GM12878 (cell line): Measurements from ENCODE around the gene TMEM97. TPM values are rescaled to one million over a fixed set of nuclear protein-coding genes. Genes with fewer than 3 reads are reported as not detected.

Experiments used
- BACH1 ChIP-seq: fragments of 450-650 bp; IDR thresholded peaks from 2 replicates; pipeline ENCODE4 v1.6.1; 2017; ENCODE audit warnings: mild to moderate bottlenecking, borderline replicate concordance
- CHD2 ChIP-seq: IDR thresholded peaks from 2 replicates; pipeline ENCODE4 v1.6.1; 2011; ENCODE audit warnings: low read depth, low read length, improper control_type of control experiment, borderline replicate concordance
- CREB1 ChIP-seq: IDR thresholded peaks from 2 replicates; pipeline ENCODE4 v1.6.1; 2012; ENCODE audit warnings: low read depth, mild to moderate bottlenecking, inconsistent platforms
- E2F8 ChIP-seq: fragments of 450-650 bp; IDR thresholded peaks from 2 replicates; pipeline ENCODE4 v1.6.1; 2018; ENCODE audit warnings: mild to moderate bottlenecking, low read depth, moderate library complexity; ENCODE audit not compliant: partially characterized antibody
- E4F1 ChIP-seq: fragments of 450-650 bp; IDR thresholded peaks from 2 replicates; pipeline ENCODE4 v1.6.1; 2018; ENCODE audit warnings: borderline replicate concordance, mild to moderate bottlenecking; ENCODE audit not compliant: partially characterized antibody
- EGR1 ChIP-seq, 2 experiments: IDR thresholded peaks; 1 replicate in 1 of 2; 2 replicates in 1 of 2; pipeline ENCODE4 v1.6.1; 2011 to 2012; ENCODE audit warnings: low read depth in 2 of 2, low read length in 2 of 2, borderline replicate concordance in 1 of 2, mild to moderate bottlenecking in 1 of 2, moderate library complexity in 1 of 2
- EP300 ChIP-seq, 2 experiments: fragments of 150-350 bp in 1 of 2; IDR thresholded peaks; 2 replicates each; pipeline ENCODE4 v1.6.1; 2011 to 2012; ENCODE audit warnings: low read depth in 2 of 2, low read length in 2 of 2, borderline replicate concordance in 1 of 2, improper control_type of control experiment in 1 of 2, inconsistent platforms in 1 of 2; ENCODE audit not compliant: control insufficient read depth in 1 of 2
- FOS ChIP-seq: IDR thresholded peaks from 3 replicates; pipeline ENCODE4 v1.6.1; 2011; ENCODE audit warnings: borderline replicate concordance; ENCODE audit not compliant: insufficient read length; ENCODE audit errors: extremely low read depth
- IRF5 ChIP-seq: fragments of 450-650 bp; IDR thresholded peaks from 2 replicates; pipeline ENCODE4 v1.6.1; 2017; ENCODE audit warnings: borderline replicate concordance
- JUNB ChIP-seq: IDR thresholded peaks from 2 replicates; pipeline ENCODE4 v1.6.1; 2016; ENCODE audit warnings: antibody characterized with exemption, mild to moderate bottlenecking
- KAT2A ChIP-seq: conservative IDR thresholded peaks from 2 replicates; pipeline ENCODE4 v1.6.1; 2011; ENCODE audit warnings: low read depth, low read length; ENCODE audit not compliant: control insufficient read depth
- LARP7 ChIP-seq: fragments of 450-650 bp; IDR thresholded peaks from 2 replicates; pipeline ENCODE4 v1.6.1; 2017; ENCODE audit warnings: mild to moderate bottlenecking
- NBN ChIP-seq: fragments of 450-650 bp; IDR thresholded peaks from 2 replicates; pipeline ENCODE4 v1.6.1; 2016
- PKNOX1 ChIP-seq: fragments of 450-650 bp; IDR thresholded peaks from 2 replicates; pipeline ENCODE4 v1.6.1; 2016; ENCODE audit warnings: mild to moderate bottlenecking
- POLR2A ChIP-seq: IDR thresholded peaks from 2 replicates; pipeline ENCODE4 v1.6.1; 2011; ENCODE audit warnings: low read depth, mild to moderate bottlenecking, low read length
- POLR2AphosphoS5 ChIP-seq: IDR thresholded peaks from 2 replicates; pipeline ENCODE4 v1.6.1; 2011; ENCODE audit warnings: mild to moderate bottlenecking, low read length, inconsistent platforms
- RAD51 ChIP-seq: fragments of 450-650 bp; IDR thresholded peaks from 2 replicates; pipeline ENCODE4 v1.6.1; 2016; ENCODE audit warnings: moderate library complexity, mild to moderate bottlenecking, inconsistent platforms
- RBBP5 ChIP-seq: fragments of 200-600 bp; sonication (generic); conservative IDR thresholded peaks from 2 replicates; pipeline ENCODE4 v1.6.1; 2016
- RFX5 ChIP-seq: IDR thresholded peaks from 2 replicates; pipeline ENCODE4 v1.6.1; 2011; ENCODE audit warnings: low read depth, low read length, improper control_type of control experiment
- TCF3 ChIP-seq: IDR thresholded peaks from 2 replicates; pipeline ENCODE4 v1.6.1; 2012; ENCODE audit warnings: low read depth, mild to moderate bottlenecking, low read length, borderline replicate concordance; ENCODE audit not compliant: insufficient read depth
- USF2 ChIP-seq: IDR thresholded peaks from 2 replicates; pipeline ENCODE4 v1.6.1; 2011; ENCODE audit warnings: low read depth, low read length, improper control_type of control experiment, borderline replicate concordance
- polyA plus RNA-seq, 11 experiments: library from polyadenylated mRNA; depleted of rRNA in 4 of 11; unstranded in 6 of 11; stranded (reverse) in 5 of 11; fragments of >200 nt; fragmentation: Nextera tagmentation in 4 of 11; fragmentation: Illumina TruSeq in 1 of 11; extraction: Ambion mirVana in 4 of 11; extraction: Trizol in 1 of 11; gene quantifications; 1 replicate in 1 of 11; 2 replicates in 10 of 11; pipeline versions ENCODE4 v1.2.1 to v1.2.3, GENCODE V29; 2011 to 2016; ENCODE audit warnings: inconsistent platforms in 2 of 11, missing spikeins in 2 of 11, low read depth in 1 of 11
- total RNA-seq, 4 experiments: library from RNA; depleted of rRNA in 3 of 4; stranded (reverse); fragments of >200 nt in 3 of 4; fragmentation: Illumina TruSeq in 1 of 4; extraction: Trizol in 1 of 4; gene quantifications; 2 replicates each; pipeline versions ENCODE4 v1.2.1 to v1.2.3, GENCODE V29; 2013 to 2021

TMEM97 gene
- total and polyA plus RNA-seq, 10 of the 15 experiments (the other 5 are each of a cell fraction or from before 2014, with no cell fraction given): 58.0 to 134 (median 86.0) TPM

- no peak for TF ChIP-seq E2F8
- TF ChIP-seq IRF5: no peak
- no peak for TF ChIP-seq CHD2
- TF ChIP-seq E4F1: no peak
- no peak for TF ChIP-seq BACH1
- TF ChIP-seq LARP7: 0 out of 2 replicates have a peak, but pooled peaks have one; percentile 11
- TF ChIP-seq KAT2A: no peak
- TF ChIP-seq NBN: 0 out of 2 replicates have a peak, but pooled peaks have one; percentile 52
- TF ChIP-seq POLR2AphosphoS5: no peak
- TF ChIP-seq USF2: peak; percentile 77
- TF ChIP-seq EGR1 (IDR thresholded peaks at IDR 0.05; ENCODE audit: borderline replicate concordance in 1 of 2, low read depth in 2 of 2, low read length in 2 of 2): peak in 1 of 2 experiments; percentile 72; a peak in 2 of 3 replicates
- TF ChIP-seq RAD51: peak; percentile 92
- TF ChIP-seq PKNOX1: no peak
- peak; percentile 76 for TF ChIP-seq POLR2A
- no peak for TF ChIP-seq TCF3
- no peak for TF ChIP-seq FOS
- no peak for TF ChIP-seq JUNB
- TF ChIP-seq RBBP5: no peak
- peak; percentile 33; the same call in 1 of the 2 replicates for TF ChIP-seq CREB1
- TF ChIP-seq EP300 (IDR thresholded peaks at IDR 0.05; ENCODE audit: borderline replicate concordance in 1 of 2, control insufficient read depth in 1 of 2, low read depth in 2 of 2, low read length in 2 of 2): no peak
- TF ChIP-seq RFX5: no peak
Observed at GRCh38 chr17:28371245-28372202, 52.5 kb downstream of the TMEM97 start, which contains the start of gene SARM1 (continued).
